Gastrocnemius medialis (tissue), 4 donors: ENCODE results near the gene PEX1. TPM values are rescaled to one million over a fixed set of nuclear protein-coding genes. Genes with fewer than 3 reads are reported as not detected.

ENCODE experiments used
- ATAC-seq, 2 donors: fragments of 150-250 bp; one replicate each; pipeline ENCODE4 v1.9.1; 2016
- DNase-seq, 2 donors: peaks; one replicate each; pipeline ENCODE4 v3.0.0-alpha.2; 2019
- H3K27ac ChIP-seq, 4 donors: fragments of 200-600 bp; sonication (generic); 1 replicate in 1 of 4; 2 replicates in 3 of 4; pipeline ENCODE4 v1.5.1; 2016 to 2018; ENCODE audit warnings: mild to moderate bottlenecking in 2 of 4, moderate library complexity in 1 of 4
- H3K27me3 ChIP-seq, 3 donors: fragments of 200-600 bp; sonication (generic) in 2 of 3; 1 replicate in 1 of 3; 2 replicates in 2 of 3; pipeline versions ENCODE4 v1.5.1 to v1.6.0; 2016 to 2019; ENCODE audit warnings: mild to moderate bottlenecking in 1 of 3, moderate library complexity in 1 of 3
- H3K36me3 ChIP-seq, 2 donors: fragments of 200-600 bp; sonication (generic) in 1 of 2; one replicate each; pipeline ENCODE4 v1.5.1; 2017 to 2018
- H3K4me1 ChIP-seq, 2 donors: fragments of 200-600 bp; sonication (generic) in 1 of 2; one replicate each; pipeline ENCODE4 v1.5.1; 2016 to 2017; ENCODE audit warnings: mild to moderate bottlenecking in 2 of 2
- H3K4me3 ChIP-seq, 4 donors: fragments of 200-600 bp; sonication (generic) in 3 of 4; 1 replicate in 1 of 4; 2 replicates in 3 of 4; pipeline ENCODE4 v1.5.1; 2016 to 2019; ENCODE audit warnings: mild to moderate bottlenecking in 2 of 4
- H3K9me3 ChIP-seq, 3 donors: fragments of 200-600 bp; sonication (generic) in 2 of 3; 1 replicate in 1 of 3; 2 replicates in 2 of 3; pipeline ENCODE4 v1.5.1; 2016 to 2019
- POLR2A ChIP-seq, 2 donors: fragments of 450-650 bp; IDR thresholded peaks; one replicate each; pipeline ENCODE4 v1.6.1; 2017; ENCODE audit warnings: antibody characterized with exemption in 2 of 2, mild to moderate bottlenecking in 2 of 2, moderate library complexity in 2 of 2
- in situ Hi-C, 4 donors: fragments of 200-750 bp; cut with MboI; loops; one replicate each; pipeline versions ENCODE4 v1.15.0 to v1.8.0; 2017; ENCODE audit warnings: low sequenced_read_pairs in 4 of 4
- intact Hi-C: fragments of 100-400 bp; cut with DNase I; formaldehyde crosslinking; loops from one replicate; pipeline ENCODE4 v1.15.1; 2023; ENCODE audit warnings: low total_unique reads
- total RNA-seq, 4 donors: library from RNA; depleted of rRNA; stranded (reverse); fragments of >200 nt; gene quantifications; one replicate each; pipeline versions ENCODE4 v1.1.0 to v1.2.3, GENCODE V29; 2016
- TF ChIP-seq, protein P1 (sequence below), 5 experiments: fragments of 450-650 bp in 3 of 5; fragments of 200-600 bp in 2 of 5; sonication (generic) in 2 of 5; IDR thresholded peaks in 4 of 5; conservative IDR thresholded peaks in 1 of 5; 1 replicate in 4 of 5; 2 replicates in 1 of 5; pipeline ENCODE4 v1.5.1; 2016 to 2019; ENCODE audit warnings: antibody characterized with exemption in 5 of 5, mild to moderate bottlenecking in 3 of 5, moderate library complexity in 3 of 5

Gene PEX1
- total RNA-seq, 4 donors from 2014 or later, result 8.0 to 22.3 (median 12.3) TPM

GRCh38 chr7:92466682-92467081 is 61.6 kb downstream of the PEX1 start:
- no peak for ATAC-seq
- no peaks in the 10 kb centered on the region for H3K27me3 ChIP-seq
- peaks cover 0 to 23% of the 10 kb centered on the region in 2 donors for H3K36me3 ChIP-seq
- H3K9me3 ChIP-seq, result no peaks in the 10 kb centered on the region
- no peak for DNase-seq
- intact Hi-C loops, result no loop called here
- in situ Hi-C loops, result no loop called here
- TF ChIP-seq, protein P1, sequence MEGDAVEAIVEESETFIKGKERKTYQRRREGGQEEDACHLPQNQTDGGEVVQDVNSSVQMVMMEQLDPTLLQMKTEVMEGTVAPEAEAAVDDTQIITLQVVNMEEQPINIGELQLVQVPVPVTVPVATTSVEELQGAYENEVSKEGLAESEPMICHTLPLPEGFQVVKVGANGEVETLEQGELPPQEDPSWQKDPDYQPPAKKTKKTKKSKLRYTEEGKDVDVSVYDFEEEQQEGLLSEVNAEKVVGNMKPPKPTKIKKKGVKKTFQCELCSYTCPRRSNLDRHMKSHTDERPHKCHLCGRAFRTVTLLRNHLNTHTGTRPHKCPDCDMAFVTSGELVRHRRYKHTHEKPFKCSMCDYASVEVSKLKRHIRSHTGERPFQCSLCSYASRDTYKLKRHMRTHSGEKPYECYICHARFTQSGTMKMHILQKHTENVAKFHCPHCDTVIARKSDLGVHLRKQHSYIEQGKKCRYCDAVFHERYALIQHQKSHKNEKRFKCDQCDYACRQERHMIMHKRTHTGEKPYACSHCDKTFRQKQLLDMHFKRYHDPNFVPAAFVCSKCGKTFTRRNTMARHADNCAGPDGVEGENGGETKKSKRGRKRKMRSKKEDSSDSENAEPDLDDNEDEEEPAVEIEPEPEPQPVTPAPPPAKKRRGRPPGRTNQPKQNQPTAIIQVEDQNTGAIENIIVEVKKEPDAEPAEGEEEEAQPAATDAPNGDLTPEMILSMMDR (IDR thresholded peaks at IDR 0.05 in 4 of 5, conservative IDR thresholded peaks at IDR 0.05 in 1 of 5), result no peak
- no peak for TF ChIP-seq POLR2A (IDR thresholded peaks at IDR 0.05)
- H3K27ac ChIP-seq, result no peak overlapping the region
- H3K4me3 ChIP-seq, result no peak overlapping the region
- no peaks in the 10 kb centered on the region for H3K4me1 ChIP-seq

DNA sequence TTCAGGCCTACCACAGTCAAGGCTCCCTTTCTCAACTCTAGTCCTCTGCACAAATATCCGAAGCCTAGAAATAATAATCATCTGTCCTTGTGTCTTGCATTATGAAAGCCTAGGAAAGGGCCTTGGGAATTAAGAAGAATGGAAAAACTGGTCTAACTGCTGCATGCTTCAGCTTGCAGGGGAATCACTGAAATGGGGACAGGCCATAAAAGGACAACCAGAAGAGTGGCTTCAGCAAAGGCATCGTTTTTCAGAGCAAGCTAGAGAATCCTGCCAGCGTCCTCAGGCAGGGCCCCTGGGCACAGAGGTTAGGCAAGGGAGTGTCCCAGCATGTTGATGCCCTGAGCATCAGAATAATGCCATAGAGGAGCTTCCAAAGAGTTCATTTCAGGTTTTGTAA is 63.8 kb downstream of the PEX1 start:
- H3K4me1 ChIP-seq, result no peaks in the 10 kb centered on the region
- H3K27ac ChIP-seq, result no peak overlapping the region
- in situ Hi-C loops, result no loop called here
- no peak overlapping the region for H3K4me3 ChIP-seq
- no peaks in the 10 kb centered on the region for H3K27me3 ChIP-seq
- no peaks in the 10 kb centered on the region for H3K9me3 ChIP-seq
- intact Hi-C loops, result no loop called here
- no peak for TF ChIP-seq POLR2A (IDR thresholded peaks at IDR 0.05)
- TF ChIP-seq, protein P1 (IDR thresholded peaks at IDR 0.05 in 4 of 5, conservative IDR thresholded peaks at IDR 0.05 in 1 of 5), result no peak
- peaks cover 0 to 24% of the 10 kb centered on the region in 2 donors for H3K36me3 ChIP-seq
- ATAC-seq, result no peak
- no peak for DNase-seq

- DNase-seq (no peak), ATAC-seq (no peak)
- Histone ChIP-seq H3K27ac (no peak overlapping the region), H3K36me3 (peaks cover 0 to 32% of the 10 kb centered on the region in 2 donors), H3K4me1 (no peaks in the 10 kb centered on the region), H3K27me3 (no peaks in the 10 kb centered on the region), H3K4me3 (no peak overlapping the region), H3K9me3 (no peaks in the 10 kb centered on the region)
- TF ChIP-seq, protein P1 (IDR thresholded peaks at IDR 0.05 in 4 of 5, conservative IDR thresholded peaks at IDR 0.05 in 1 of 5), result no peak
- no peak for TF ChIP-seq POLR2A (IDR thresholded peaks at IDR 0.05)
- intact Hi-C loops (no loop called here), in situ Hi-C loops (no loop called here)
These were observed 65.8 kb downstream of the PEX1 start for GRCh38 chr7:92462560-92462959.

DNA sequence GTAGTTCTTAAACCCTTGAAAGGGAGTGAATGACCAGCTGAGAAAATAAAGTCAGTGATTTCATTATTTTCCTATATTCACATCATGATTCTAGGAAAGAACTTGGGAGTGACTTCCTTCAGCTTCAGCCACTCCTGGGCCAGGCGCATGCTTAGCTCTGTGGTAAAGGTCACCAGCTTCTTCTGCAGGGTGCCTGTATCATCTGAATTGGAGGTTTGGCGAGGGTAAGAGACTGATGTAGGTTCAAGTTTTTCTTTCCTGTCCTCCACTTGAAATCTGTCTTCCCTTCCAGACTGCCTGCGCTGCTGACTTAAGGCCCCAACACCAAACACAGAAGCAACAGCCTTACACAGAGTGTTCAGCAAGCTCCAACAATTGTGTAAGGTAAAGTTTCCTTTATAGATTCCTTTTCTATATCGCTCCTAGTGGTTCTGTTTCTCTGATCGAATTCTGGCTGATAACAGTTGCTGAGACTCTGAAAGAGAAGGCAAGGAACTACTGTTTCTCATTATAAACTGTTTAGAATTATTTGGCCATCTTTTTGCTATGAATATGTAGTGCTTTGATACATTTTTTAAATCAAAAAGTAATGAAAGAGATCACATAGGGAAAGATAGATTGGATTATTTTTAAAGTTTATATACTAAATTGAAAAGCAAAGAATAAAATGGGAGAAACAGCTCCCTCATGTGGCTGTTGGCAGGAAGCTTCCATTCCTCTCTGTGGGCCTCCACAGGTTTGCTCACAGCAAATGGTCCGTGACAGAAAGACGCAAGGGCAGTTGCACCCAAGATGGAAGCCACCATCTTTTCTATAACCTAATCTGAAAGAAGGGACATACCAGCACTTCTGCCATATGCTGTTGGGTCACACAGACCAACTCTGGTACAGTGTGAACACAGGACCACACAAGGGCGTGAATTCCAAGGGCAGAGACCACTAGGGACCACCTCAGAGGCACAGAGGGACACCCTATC is 67.0 kb downstream of the PEX1 start:
- no peak overlapping the region for H3K27ac ChIP-seq
- DNase-seq, result no peak
- TF ChIP-seq, protein P1 (IDR thresholded peaks at IDR 0.05 in 4 of 5, conservative IDR thresholded peaks at IDR 0.05 in 1 of 5), result peak in 1 of 5 experiments; percentile 22
- TF ChIP-seq POLR2A (IDR thresholded peaks at IDR 0.05), result no peak
- in situ Hi-C loops, result no loop called here
- ATAC-seq, result no peak
- H3K9me3 ChIP-seq, result no peaks in the 10 kb centered on the region
- intact Hi-C loops, result no loop called here
- H3K4me3 ChIP-seq, result no peak overlapping the region
- H3K36me3 ChIP-seq, result peaks cover 0 to 41% of the 10 kb centered on the region in 2 donors
- H3K4me1 ChIP-seq, result no peaks in the 10 kb centered on the region
- no peaks in the 10 kb centered on the region for H3K27me3 ChIP-seq
